Nephron (organoid): ENCODE results near the gene NTRK1.
A peak's percentile ranks its signal among the peaks of the same experiment; 100 is the strongest.

Experiments used
- H3K27ac Mint-ChIP-seq, 3 experiments: 2 replicates each; pipeline ENCODE4 v1.8.0; 2020; ENCODE audit warnings: mixed read lengths in 3 of 3, mild to moderate bottlenecking in 2 of 3, moderate library complexity in 1 of 3
- H3K27me3 Mint-ChIP-seq: 2 replicates; pipeline ENCODE4 v1.8.0; 2021; ENCODE audit warnings: low read depth, mild to moderate bottlenecking, moderate library complexity, mixed read lengths
- H3K36me3 Mint-ChIP-seq: 2 replicates; pipeline ENCODE4 v1.8.0; 2020; ENCODE audit warnings: low read depth, mixed read lengths
- H3K4me1 Mint-ChIP-seq: 2 replicates; pipeline ENCODE4 v1.8.0; 2020; ENCODE audit warnings: mixed read lengths
- H3K4me3 Mint-ChIP-seq, 3 experiments: 2 replicates each; pipeline ENCODE4 v1.8.0; 2020; ENCODE audit warnings: mild to moderate bottlenecking in 3 of 3, mixed read lengths in 3 of 3, moderate library complexity in 2 of 3
- H3K9me3 Mint-ChIP-seq: 2 replicates; pipeline ENCODE4 v1.8.0; 2020; ENCODE audit warnings: mixed read lengths
- CTCF ChIP-seq, 3 experiments: fragments of 200-600 bp; sonication (generic); IDR thresholded peaks; one replicate each; pipeline ENCODE4 v1.5.0; 2021; ENCODE audit warnings: antibody characterized with exemption in 3 of 3; ENCODE audit not compliant: unreplicated experiment in 3 of 3

NTRK1 gene

GRCh38 chr1:156894001-156894400, 33.3 kb downstream of the NTRK1 start:
- Mint-ChIP-seq H3K9me3 (no peaks in the 10 kb centered on the region), H3K4me3 (peak overlapping the region; percentile 75 to 79 (median 78))

GRCh38 chr1:156894711-156895454, 34.2 kb downstream of the NTRK1 start:
- Mint-ChIP-seq H3K36me3 (no peaks in the 10 kb centered on the region), H3K27ac (peak overlapping the region; percentile 83 to 94 (median 83)), H3K9me3 (no peaks in the 10 kb centered on the region), H3K27me3 (peaks cover 56% of the 10 kb centered on the region), H3K4me3 (peak overlapping the region; percentile 58 to 78 (median 72)), H3K4me1 (peaks cover 50% of the 10 kb centered on the region)
- TF ChIP-seq CTCF (IDR thresholded peaks at IDR 0.05; ENCODE audit: unreplicated experiment in 3 of 3): no peak

More at GRCh38 chr1:156894001-156894400, 33.3 kb downstream of the NTRK1 start:
- Mint-ChIP-seq H3K27me3 (peaks cover 56% of the 10 kb centered on the region), H3K27ac (peak overlapping the region; percentile 79 to 94 (median 83)), H3K36me3 (no peaks in the 10 kb centered on the region), H3K4me1 (peaks cover 49% of the 10 kb centered on the region)
- TF ChIP-seq CTCF (IDR thresholded peaks at IDR 0.05; ENCODE audit: unreplicated experiment in 3 of 3): no peak

GRCh38 chr1:156895455-156895812, 34.8 kb downstream of the NTRK1 start:
- H3K4me1 Mint-ChIP-seq: peaks cover 50% of the 10 kb centered on the region
- no peaks in the 10 kb centered on the region for H3K36me3 Mint-ChIP-seq
- H3K27ac Mint-ChIP-seq: peak overlapping the region; percentile 83 to 94 (median 83)
- TF ChIP-seq CTCF (IDR thresholded peaks at IDR 0.05; ENCODE audit: unreplicated experiment in 3 of 3): no peak
- H3K27me3 Mint-ChIP-seq: peaks cover 50% of the 10 kb centered on the region
- H3K9me3 Mint-ChIP-seq: no peaks in the 10 kb centered on the region
- peak overlapping the region; percentile 58 to 78 (median 72) for H3K4me3 Mint-ChIP-seq

- peak overlapping the region; percentile 83 to 94 (median 83) for H3K27ac Mint-ChIP-seq
- H3K36me3 Mint-ChIP-seq: no peaks in the 10 kb centered on the region
- peaks cover 47% of the 10 kb centered on the region for H3K27me3 Mint-ChIP-seq
Observed at GRCh38 chr1:156895927-156896326, 35.3 kb downstream of the NTRK1 start.

GRCh38 chr1:156896490-156897033, 35.9 kb downstream of the NTRK1 start:
- Mint-ChIP-seq H3K27ac (peak overlapping the region; percentile 78 to 94 (median 92)), H3K27me3 (peaks cover 40% of the 10 kb centered on the region), H3K4me1 (peaks cover 57% of the 10 kb centered on the region), H3K36me3 (no peaks in the 10 kb centered on the region), H3K4me3 (peak overlapping the region; percentile 27 to 69 (median 39)), H3K9me3 (no peaks in the 10 kb centered on the region)
- no peak for TF ChIP-seq CTCF (IDR thresholded peaks at IDR 0.05; ENCODE audit: unreplicated experiment in 3 of 3)

More at GRCh38 chr1:156895927-156896326, 35.3 kb downstream of the NTRK1 start:
- Mint-ChIP-seq H3K4me3 (peak overlapping the region in 2 of 3 experiments; percentile 19 to 78), H3K9me3 (no peaks in the 10 kb centered on the region), H3K4me1 (peaks cover 51% of the 10 kb centered on the region)
- TF ChIP-seq CTCF (IDR thresholded peaks at IDR 0.05; ENCODE audit: unreplicated experiment in 3 of 3): no peak
